Vein endothelial cell (primary cell): ENCODE data around the gene PLK2. TPM values are rescaled to one million over a fixed set of nuclear protein-coding genes. Genes with fewer than 3 reads are reported as not detected.

Experiments
- total RNA-seq: library from RNA; depleted of rRNA; stranded (reverse); fragments of >200 nt; gene quantifications from 2 replicates; pipeline ENCODE4 v1.2.3, GENCODE V29; 2012

The PLK2 gene
- total RNA-seq, result 702 and 1,236 TPM in 2 replicates

DNA sequence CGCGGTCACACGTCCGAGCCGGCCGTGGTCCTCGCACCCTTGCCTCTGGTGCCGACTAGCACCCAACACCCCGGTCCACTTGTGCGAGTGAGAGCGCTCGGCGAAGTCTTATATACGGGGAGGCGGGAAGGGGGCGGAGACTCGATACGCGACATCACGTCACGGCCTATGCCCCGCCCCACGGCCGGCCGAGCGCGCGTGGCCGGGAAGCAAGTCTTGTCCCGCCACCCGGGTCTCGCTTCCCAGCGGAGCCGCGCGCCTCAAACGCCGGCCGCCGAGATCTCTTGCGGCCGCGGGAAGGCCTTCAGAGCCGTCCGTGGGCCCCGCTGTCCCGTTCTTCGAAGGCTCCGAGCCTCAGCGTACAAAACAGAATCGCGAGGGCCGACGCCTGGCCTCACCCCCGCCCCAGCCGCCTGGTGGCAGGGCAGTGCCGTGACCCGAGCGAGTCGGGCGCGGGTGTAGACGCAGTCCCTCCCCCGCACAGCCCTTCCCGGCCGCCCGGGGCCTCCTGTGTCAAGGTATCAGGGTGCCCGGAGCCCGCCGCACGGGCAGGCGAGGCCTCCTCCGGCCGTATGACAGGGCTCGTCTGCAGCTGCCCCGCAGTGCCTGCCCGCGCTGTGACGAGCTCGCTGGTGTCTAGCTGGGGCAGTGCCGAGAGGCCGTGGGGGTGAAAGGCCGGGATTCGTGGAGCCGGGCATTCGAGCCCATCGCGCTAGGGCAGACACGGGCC is at the start of gene PLK2:
TSS of gene PLK2 (minus strand) at position 85 of the 730 bp plus-strand sequence. CDS start 127 bp downstream, outside the sequence.

DNA sequence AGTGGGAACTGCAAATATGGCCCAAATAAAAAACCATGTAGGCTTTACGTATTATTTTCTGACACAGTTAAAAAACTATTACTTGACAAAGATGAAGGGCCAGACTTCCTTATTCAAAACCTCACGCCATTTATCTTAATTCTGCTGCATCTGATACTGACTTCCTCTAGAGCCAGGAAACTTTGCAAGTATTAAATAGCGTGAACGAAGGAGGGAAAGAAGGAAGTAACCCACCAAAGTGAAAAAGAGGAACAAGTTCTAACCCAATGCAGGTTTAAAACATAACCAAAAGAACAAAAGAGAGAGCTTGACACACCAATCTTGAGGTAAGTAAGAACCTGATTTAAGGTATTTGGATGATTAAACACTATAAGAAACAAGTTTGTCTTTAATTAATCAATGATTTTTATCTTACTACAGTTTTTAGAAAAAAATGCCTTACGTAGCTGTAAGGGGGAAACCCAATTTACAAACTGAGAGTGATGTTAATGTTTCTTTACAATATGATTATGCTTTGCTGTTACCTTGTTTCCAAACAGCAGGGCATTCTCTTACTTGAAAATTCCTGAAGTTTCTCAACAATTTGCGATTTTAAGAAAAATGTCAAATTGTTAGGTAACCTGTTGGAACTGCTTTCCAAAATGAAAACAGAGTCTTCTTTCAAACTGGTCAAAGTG is 31.5 kb upstream of the PLK2 start, which contains the start of gene GAPT:
TSS of gene GAPT (plus strand) at position 220 of the 677 bp plus-strand sequence. CDS start 3,102 bp downstream, outside the sequence.

Other genes starting within 250 kb of the PLK2 start
- gene GAPT, start 31.3 kb upstream of the PLK2 start, total RNA-seq, result not detected in 2 replicates
- 0.57 and 4.9 TPM in 2 replicates for gene RAB3C, start 123.0 kb upstream of the PLK2 start, total RNA-seq